Stimulated activated CD8-positive, alpha-beta memory T cell treated with anti-CD3 and anti-CD28 coated beads, Interleukin-4, amount 100 ng/mL, for 1 hour (primary cell): ENCODE results near the gene THSD4.
"Not testable (repeated sequence)": the region's sequence is repeated elsewhere in the genome, so short reads cannot be mapped to it uniquely, and the experiment has no call there.

Experiments
- DNase-seq, 2 donors: peaks; one replicate each; pipeline ENCODE4 v3.0.0-alpha.2; 2020; ENCODE audit warnings: low read depth in 2 of 2, low spot score in 1 of 2

Gene THSD4

DNA sequence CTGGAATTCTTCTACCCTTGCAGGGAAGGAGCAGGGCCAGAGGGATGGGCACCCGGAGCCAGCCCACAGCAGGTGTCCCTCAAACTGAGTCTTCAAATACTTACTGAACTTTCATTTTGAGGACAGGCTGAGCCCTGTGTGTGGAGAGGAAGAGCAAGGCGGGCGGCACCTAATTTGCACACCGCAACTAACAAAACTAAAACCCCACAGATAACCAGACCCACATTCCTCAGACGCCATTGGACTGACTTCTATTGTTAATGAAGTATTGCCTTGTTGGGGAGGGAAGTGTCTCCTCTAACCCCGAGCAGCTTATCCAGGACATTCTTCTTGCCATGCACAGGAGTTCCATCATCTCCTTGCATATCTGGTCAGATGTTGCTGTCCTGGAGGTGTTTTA is 589.9 kb downstream of the THSD4 start:
- DNase-seq: no peak

GRCh38 chr15:71706461-71707229 is 591.4 kb downstream of the THSD4 start:
- no peak for DNase-seq

- no peak for DNase-seq
Observed at GRCh38 chr15:71707230-71708050, 592.2 kb downstream of the THSD4 start.

DNA sequence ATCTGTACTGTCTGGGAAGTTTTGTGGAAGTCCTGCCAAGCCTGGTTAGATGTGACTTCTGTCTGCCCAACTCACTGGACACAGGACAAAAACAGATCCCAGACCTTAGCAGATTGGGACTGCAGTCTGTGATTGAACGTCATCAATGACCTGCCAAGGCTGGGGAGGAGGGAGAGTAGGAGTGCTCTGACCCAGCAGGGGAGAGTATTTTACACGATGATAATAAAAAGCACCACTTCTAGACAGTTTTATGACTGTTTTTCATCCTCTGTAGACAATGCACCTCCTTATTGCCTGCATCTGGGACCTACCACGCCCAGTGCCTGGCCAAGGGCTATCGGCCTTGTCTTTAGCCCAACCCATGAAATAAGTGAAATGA is 592.8 kb downstream of the THSD4 start:
- no peak for DNase-seq

DNA sequence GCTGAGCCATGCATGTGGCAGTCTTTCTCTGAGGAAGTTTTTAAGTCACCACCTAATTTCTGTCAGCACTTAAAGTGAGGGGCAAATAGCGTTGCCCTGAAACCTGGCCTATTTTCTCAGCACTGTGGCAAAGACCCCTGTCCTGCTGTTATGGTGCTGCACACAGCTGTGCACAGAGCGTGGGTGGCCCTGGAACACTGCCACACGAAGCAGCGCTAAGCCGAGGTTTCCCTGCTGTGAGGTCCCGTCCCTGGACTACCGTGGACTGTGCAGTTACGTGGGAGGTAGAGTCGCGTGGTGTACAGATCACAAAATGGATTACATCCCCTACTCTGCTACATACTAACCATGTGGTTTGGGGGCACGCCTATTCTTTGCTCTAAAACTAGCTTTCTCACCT is 593.5 kb downstream of the THSD4 start:
- DNase-seq: no peak

DNA sequence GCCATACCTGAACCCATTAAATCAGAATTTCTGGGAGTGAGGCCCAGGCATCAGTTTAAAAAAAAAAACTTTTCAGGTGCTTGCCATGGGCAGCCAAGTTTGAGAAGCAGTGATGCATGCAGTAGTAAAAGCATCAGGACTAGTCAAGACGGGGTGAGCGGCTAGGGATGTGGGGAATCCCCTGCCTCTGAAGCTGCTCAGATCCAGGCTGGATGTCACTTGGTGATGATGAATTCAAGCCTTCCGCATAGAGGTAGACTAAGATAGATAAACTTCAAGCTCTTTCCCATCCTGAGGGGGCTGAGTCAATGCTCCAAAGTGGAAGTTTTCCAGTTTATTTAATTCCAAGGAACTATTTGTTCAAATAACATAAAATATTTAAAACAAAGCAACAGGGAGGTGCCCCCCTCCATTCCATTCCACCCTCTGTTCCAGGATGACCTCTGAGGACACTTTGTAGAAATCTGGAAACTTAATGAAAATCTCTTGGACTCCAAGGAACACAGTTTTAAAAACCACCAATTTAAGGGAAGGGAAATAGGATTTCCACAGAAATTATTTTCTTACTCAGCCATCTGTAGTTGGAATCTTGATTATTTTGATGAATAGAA is 594.6 kb downstream of the THSD4 start:
- no peak for DNase-seq

- no peak for DNase-seq
Observed at GRCh38 chr15:71712182-71712581, 596.9 kb downstream of the THSD4 start.

DNA sequence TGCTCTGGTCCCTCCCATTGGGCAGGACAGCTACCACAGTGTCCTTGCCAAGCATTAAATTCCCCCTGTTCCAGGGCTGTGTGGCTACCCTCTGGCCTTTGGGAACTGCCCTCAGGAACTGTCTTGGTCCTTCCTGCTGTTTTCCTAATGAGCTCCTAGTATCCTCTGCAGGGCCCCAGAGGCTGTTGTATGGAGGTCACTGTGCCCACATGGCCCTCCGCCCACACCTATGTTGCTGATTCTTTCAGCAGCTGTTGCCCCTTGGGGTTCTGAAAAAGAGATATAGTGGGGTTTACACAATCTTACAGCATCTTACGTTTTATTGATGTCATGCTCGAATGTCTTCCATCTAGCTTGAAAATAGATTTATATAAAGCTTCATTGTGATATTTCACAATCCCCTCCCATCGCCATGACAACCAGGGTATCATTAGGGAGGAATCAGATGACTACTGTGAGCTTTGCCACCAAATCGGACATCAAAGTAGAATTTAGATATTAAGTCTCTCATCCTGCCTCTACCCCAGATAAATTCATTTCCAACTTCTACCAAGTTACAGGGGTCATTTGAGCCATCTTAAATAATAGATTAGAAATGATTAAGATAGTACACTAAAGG is 598.0 kb downstream of the THSD4 start:
- no peak for DNase-seq

DNA sequence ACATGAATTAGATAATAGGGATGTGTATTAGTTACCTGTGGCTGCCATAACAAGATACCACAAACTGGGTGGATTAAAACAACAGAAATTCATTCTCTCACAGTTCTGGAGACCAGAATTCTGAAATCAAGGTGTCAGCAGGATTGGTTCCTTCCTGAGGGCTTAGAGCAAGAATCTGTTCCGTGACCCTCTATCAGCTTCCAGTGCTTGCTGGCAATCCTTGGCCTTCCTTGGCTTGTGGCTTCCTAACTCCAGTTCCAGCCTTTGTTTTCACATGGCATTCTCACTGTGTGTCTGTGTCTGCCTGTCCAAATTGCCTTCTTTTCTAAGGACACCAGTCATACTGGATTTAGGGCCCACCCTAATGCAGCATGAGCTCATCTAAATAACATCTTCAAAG is 600.6 kb downstream of the THSD4 start:
- no peak for DNase-seq

GRCh38 chr15:71716990-71717389 is 601.7 kb downstream of the THSD4 start:
- no peak for DNase-seq

- DNase-seq: no peak
Observed at GRCh38 chr15:71718116-71718910, 603.0 kb downstream of the THSD4 start.

DNA sequence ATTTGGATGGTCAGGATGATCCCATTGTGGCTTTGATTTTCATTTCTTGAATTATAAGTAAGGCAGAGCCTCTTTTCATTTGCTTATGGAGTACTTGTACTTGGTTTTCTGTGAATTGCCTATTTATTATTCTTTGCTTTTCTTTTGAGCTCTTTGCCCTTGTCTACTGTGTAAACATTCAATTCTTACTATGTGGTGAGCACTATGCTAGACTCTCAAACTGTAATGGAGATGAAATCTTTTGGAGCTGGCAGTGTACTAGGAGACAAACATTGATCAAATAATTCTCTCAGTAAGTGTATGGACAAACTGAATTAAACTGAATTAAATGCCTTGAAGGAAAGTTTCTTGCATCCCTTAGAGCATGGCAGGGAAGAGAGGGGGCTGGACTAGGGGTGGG is 608.1 kb downstream of the THSD4 start:
- DNase-seq: no peak

DNA sequence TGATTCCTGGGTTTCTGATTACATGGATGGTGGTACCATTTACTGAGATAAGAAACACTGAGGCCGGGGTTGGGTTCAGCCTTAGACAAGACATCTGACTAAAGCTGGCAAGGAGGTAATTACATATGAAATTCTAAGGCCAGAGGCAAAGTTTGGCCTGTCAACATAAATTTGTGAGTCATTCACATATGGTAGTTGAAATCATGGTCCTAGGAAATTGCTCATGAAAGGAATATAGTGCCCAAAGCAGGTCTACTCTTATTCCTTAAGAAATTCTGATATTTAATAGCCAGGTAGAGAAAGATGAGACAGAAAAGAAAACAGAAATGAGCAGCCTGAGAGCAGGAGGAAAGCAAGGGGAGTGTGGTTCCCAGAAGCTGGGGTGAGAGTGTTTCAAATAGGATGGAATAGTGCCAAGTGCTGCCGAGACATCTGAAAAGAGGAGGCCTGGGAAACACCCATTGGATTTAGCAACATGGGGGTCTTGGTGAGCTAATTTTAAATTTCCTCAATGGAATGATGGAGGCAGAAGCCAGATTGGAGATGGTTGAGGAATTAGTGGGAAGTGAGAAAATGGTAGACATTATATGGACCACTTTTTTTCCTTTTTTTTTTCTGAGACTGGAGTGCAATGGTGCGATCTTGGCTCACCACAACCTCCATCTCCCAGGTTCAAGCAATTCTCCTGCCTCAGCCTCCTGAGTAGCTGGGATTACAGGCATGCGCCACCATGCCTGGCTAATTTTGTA is 610.1 kb downstream of the THSD4 start:
- not testable (repeated sequence) for DNase-seq

GRCh38 chr15:71728881-71729280 is 613.6 kb downstream of the THSD4 start:
- no peak for DNase-seq

- DNase-seq: no peak
Observed at GRCh38 chr15:71729319-71729718, 614.0 kb downstream of the THSD4 start.

- no peak for DNase-seq
Observed at GRCh38 chr15:71730277-71731144, 615.2 kb downstream of the THSD4 start.

DNA sequence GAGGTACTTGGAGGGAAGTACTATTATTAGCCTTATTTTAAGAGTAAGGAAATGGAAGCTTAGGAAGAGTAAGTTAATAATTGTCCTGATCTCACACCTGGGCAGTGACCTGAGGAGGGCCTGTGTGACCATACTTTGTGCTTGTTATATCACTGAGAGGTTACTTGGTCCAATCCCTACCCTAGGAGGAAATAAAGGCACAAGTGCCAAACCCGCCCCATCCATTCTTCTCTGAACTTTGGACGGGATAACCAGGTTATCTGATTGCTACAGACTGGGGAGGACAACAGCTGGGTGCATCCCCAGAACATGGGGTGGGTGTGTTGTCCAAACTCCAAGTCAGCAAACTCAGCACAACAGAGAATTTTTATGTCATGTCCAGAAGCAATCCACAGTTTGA is 617.4 kb downstream of the THSD4 start:
- DNase-seq: no peak

DNA sequence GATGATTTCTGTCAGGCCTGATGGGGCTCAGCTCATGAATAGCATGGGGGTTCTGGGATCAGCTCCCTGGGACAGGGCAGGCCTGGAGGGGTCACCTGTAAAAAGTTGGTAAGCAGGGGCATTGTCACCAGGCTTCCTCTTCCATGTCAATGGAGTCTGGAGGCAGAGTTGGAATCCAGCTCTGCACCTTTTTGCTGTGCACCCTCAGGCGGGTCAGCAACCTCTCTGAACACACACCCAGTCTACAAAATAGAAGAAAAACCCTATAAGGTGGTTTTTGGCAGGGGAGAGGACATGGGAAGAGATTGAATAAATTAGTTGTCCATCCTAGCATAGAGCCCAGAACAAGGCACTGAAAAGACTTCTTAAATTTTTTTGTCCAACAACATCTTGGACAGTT is 617.9 kb downstream of the THSD4 start:
- DNase-seq: no peak

- no peak for DNase-seq
Observed at GRCh38 chr15:71734709-71735384, 619.6 kb downstream of the THSD4 start.
